ENCODE measurements around the gene MYL5. TPM values are rescaled to one million over a fixed set of nuclear protein-coding genes. Genes with fewer than 3 reads are reported as not detected.

MYL5 gene
- total RNA-seq, 4 donors from 2014 or later, result 20.3 to 199 (median 33.4) TPM

- no peaks in the 10 kb centered on the region for H3K27me3 ChIP-seq
- WGBS, 2 donors (ENCODE audit: low coverage in 1 of 2), result 85% methylated on average over 8 of the region's 8 CpGs; no CpG with 5 or more reads in 1 of the 2 donors
- H3K4me1 ChIP-seq, result peaks cover 0 to 21% (median 11%) of the 10 kb centered on the region in 4 donors
- no peaks in the 10 kb centered on the region for H3K9me3 ChIP-seq
- no peak overlapping the region for H3K27ac ChIP-seq
- in situ Hi-C loops (cut with MboI; ENCODE audit: low pct_ligation_motif_present in 1 of 4, low pct_unique_long_range_greater_than_20kb in 1 of 4, low sequenced_read_pairs in 3 of 4), result no loop called here
- no peaks in the 10 kb centered on the region for H3K36me3 ChIP-seq
- TF ChIP-seq POLR2A (IDR thresholded peaks at IDR 0.05) (no peak), EP300 (IDR thresholded peaks at IDR 0.05; ENCODE audit: low read depth) (no peak), POLR2AphosphoS5 (IDR thresholded peaks at IDR 0.05) (no peak), CTCF (IDR thresholded peaks at IDR 0.05) (no peak)
- intact Hi-C loops (cut with DNase I; ENCODE audit: low total_unique reads), result no loop called here
- H3K4me3 ChIP-seq, result no peak overlapping the region
- DNase-seq, result no peak
Measured at GRCh38 chr4:718460-718859, 44.1 kb downstream of the MYL5 start.

GRCh38 chr4:720111-720860 lies 45.9 kb downstream of the MYL5 start:
- Histone ChIP-seq H3K9me3 (no peaks in the 10 kb centered on the region), H3K4me1 (peaks cover 0 to 30% (median 26%) of the 10 kb centered on the region in 4 donors), H3K4me3 (no peak overlapping the region), H3K27me3 (no peaks in the 10 kb centered on the region), H3K27ac (no peak overlapping the region), H3K36me3 (no peaks in the 10 kb centered on the region)
- DNase-seq, result no peak
- intact Hi-C loops (cut with DNase I; ENCODE audit: low total_unique reads), result no loop called here
- TF ChIP-seq EP300 (IDR thresholded peaks at IDR 0.05; ENCODE audit: low read depth), result no peak
- TF ChIP-seq CTCF (IDR thresholded peaks at IDR 0.05), result no peak
- TF ChIP-seq POLR2A (IDR thresholded peaks at IDR 0.05), result no peak
- no peak for TF ChIP-seq POLR2AphosphoS5 (IDR thresholded peaks at IDR 0.05)
- 89 to 95% methylated on average over 12 to 59 of the region's 59 CpGs for WGBS, 2 donors (ENCODE audit: low coverage in 1 of 2)
- in situ Hi-C loops (cut with MboI; ENCODE audit: low pct_ligation_motif_present in 1 of 4, low pct_unique_long_range_greater_than_20kb in 1 of 4, low sequenced_read_pairs in 3 of 4), result no loop called here

- intact Hi-C loops (cut with DNase I; ENCODE audit: low total_unique reads) (no loop called here), in situ Hi-C loops (cut with MboI; ENCODE audit: low pct_ligation_motif_present in 1 of 4, low pct_unique_long_range_greater_than_20kb in 1 of 4, low sequenced_read_pairs in 3 of 4) (no loop called here)
- no peak for TF ChIP-seq POLR2AphosphoS5 (IDR thresholded peaks at IDR 0.05)
- no peak for TF ChIP-seq CTCF (IDR thresholded peaks at IDR 0.05)
- TF ChIP-seq POLR2A (IDR thresholded peaks at IDR 0.05), result no peak
- TF ChIP-seq EP300 (IDR thresholded peaks at IDR 0.05; ENCODE audit: low read depth), result no peak
- no peaks in the 10 kb centered on the region for H3K36me3 ChIP-seq
- WGBS, 2 donors (ENCODE audit: low coverage in 1 of 2), result 60 to 69% methylated on average over 1 to 31 of the region's 31 CpGs
- DNase-seq, result peak; percentile 36
- no peak overlapping the region for H3K4me3 ChIP-seq
- H3K27ac ChIP-seq, result no peak overlapping the region
- peaks cover 0 to 34% (median 27%) of the 10 kb centered on the region in 4 donors for H3K4me1 ChIP-seq
- H3K27me3 ChIP-seq, result no peaks in the 10 kb centered on the region
- no peaks in the 10 kb centered on the region for H3K9me3 ChIP-seq
Measured at GRCh38 chr4:721261-722168, 47.2 kb downstream of the MYL5 start.

- no peaks in the 10 kb centered on the region for H3K36me3 ChIP-seq
- no peaks in the 10 kb centered on the region for H3K9me3 ChIP-seq
- peaks cover 0 to 38% (median 29%) of the 10 kb centered on the region in 4 donors for H3K4me1 ChIP-seq
- DNase-seq, result no peak
- 93% methylated on average over 47 of the region's 47 CpGs; no CpG with 5 or more reads in 1 of the 2 donors for WGBS, 2 donors (ENCODE audit: low coverage in 1 of 2)
- intact Hi-C loops (cut with DNase I; ENCODE audit: low total_unique reads) (no loop called here), in situ Hi-C loops (cut with MboI; ENCODE audit: low pct_ligation_motif_present in 1 of 4, low pct_unique_long_range_greater_than_20kb in 1 of 4, low sequenced_read_pairs in 3 of 4) (no loop called here)
- TF ChIP-seq POLR2AphosphoS5 (IDR thresholded peaks at IDR 0.05) (no peak), CTCF (IDR thresholded peaks at IDR 0.05) (no peak), EP300 (IDR thresholded peaks at IDR 0.05; ENCODE audit: low read depth) (no peak)
- no peak overlapping the region for H3K27ac ChIP-seq
- H3K4me3 ChIP-seq, result no peak overlapping the region
- no peaks in the 10 kb centered on the region for H3K27me3 ChIP-seq
Measured at GRCh38 chr4:722169-722725, 47.9 kb downstream of the MYL5 start.
